H9 (cell line): ENCODE measurements around the gene RRAS. TPM values are rescaled to one million over a fixed set of nuclear protein-coding genes. Genes with fewer than 3 reads are reported as not detected.

ENCODE experiments used
- DNase-seq: peaks from one replicate; pipeline ENCODE4 v3.0.0-alpha.2; 2017
- H2AFZ ChIP-seq: one replicate; pipeline ENCODE4 v1.6.1; 2013; ENCODE audit warnings: mild to moderate bottlenecking, low read length, control low read depth, moderate library complexity
- H2AK5ac ChIP-seq: 2 replicates; pipeline ENCODE4 v1.6.1; 2013; ENCODE audit warnings: low read length, control low read depth, mixed read lengths; ENCODE audit not compliant: insufficient read length
- H2BK120ac ChIP-seq: one replicate; pipeline ENCODE4 v1.6.1; 2013; ENCODE audit warnings: low read depth, mild to moderate bottlenecking, low read length, control low read depth, inconsistent platforms; ENCODE audit not compliant: poor library complexity, severe bottlenecking
- H2BK12ac ChIP-seq: 2 replicates; pipeline ENCODE4 v1.6.1; 2013; ENCODE audit warnings: low read length, control low read depth, mixed read lengths, low read depth; ENCODE audit not compliant: insufficient read length
- H2BK15ac ChIP-seq: 2 replicates; pipeline ENCODE4 v1.6.1; 2013; ENCODE audit warnings: low read depth, low read length, control low read depth
- H2BK20ac ChIP-seq: one replicate; pipeline ENCODE4 v1.6.1; 2013; ENCODE audit warnings: low read depth, mild to moderate bottlenecking, low read length, control low read depth, inconsistent platforms; ENCODE audit not compliant: poor library complexity, severe bottlenecking
- H2BK5ac ChIP-seq: 2 replicates; pipeline ENCODE4 v1.6.1; 2013; ENCODE audit warnings: low read length, control low read depth, mixed read lengths; ENCODE audit not compliant: insufficient read length
- H3K14ac ChIP-seq: 2 replicates; pipeline ENCODE4 v1.6.1; 2013; ENCODE audit warnings: low read length, control low read depth; ENCODE audit not compliant: insufficient read depth
- H3K18ac ChIP-seq: 2 replicates; pipeline ENCODE4 v1.6.1; 2013; ENCODE audit warnings: low read depth, mild to moderate bottlenecking, mixed read lengths, low read length, control low read depth; ENCODE audit not compliant: insufficient read length
- H3K23ac ChIP-seq: 2 replicates; pipeline ENCODE4 v1.6.1; 2013; ENCODE audit warnings: low read length, control low read depth, mixed read lengths, low read depth; ENCODE audit not compliant: insufficient read length
- H3K23me2 ChIP-seq: 2 replicates; pipeline ENCODE4 v1.6.1; 2013; ENCODE audit warnings: low read depth, mild to moderate bottlenecking, mixed read lengths, low read length, control low read depth; ENCODE audit not compliant: insufficient read length, poor library complexity, severe bottlenecking
- H3K27ac ChIP-seq: 2 replicates; pipeline ENCODE4 v1.5.1; 2013; ENCODE audit warnings: low read length, control low read depth, mixed read lengths, low read depth; ENCODE audit not compliant: insufficient read length
- H3K27me3 ChIP-seq: 2 replicates; pipeline ENCODE4 v1.6.1; 2013; ENCODE audit warnings: low read length, control low read depth, inconsistent platforms; ENCODE audit not compliant: insufficient read depth
- H3K4ac ChIP-seq: 2 replicates; pipeline ENCODE4 v1.6.1; 2013; ENCODE audit warnings: low read depth, mild to moderate bottlenecking, control low read depth, inconsistent platforms, low read length, moderate library complexity
- H3K4me1 ChIP-seq: 2 replicates; pipeline ENCODE4 v1.6.1; 2013; ENCODE audit warnings: low read length, control low read depth, inconsistent platforms; ENCODE audit not compliant: insufficient read depth
- H3K4me2 ChIP-seq: 2 replicates; pipeline ENCODE4 v1.6.1; 2013; ENCODE audit warnings: low read length, control low read depth, mixed read lengths; ENCODE audit not compliant: insufficient read length, insufficient read depth
- H3K56ac ChIP-seq: 2 replicates; pipeline ENCODE4 v1.6.1; 2013; ENCODE audit warnings: low read depth, mild to moderate bottlenecking, mixed read lengths, low read length, control low read depth; ENCODE audit not compliant: insufficient read length
- H3K79me1 ChIP-seq: 2 replicates; pipeline ENCODE4 v1.6.1; 2013; ENCODE audit warnings: low read depth, mild to moderate bottlenecking, moderate library complexity, low read length, control low read depth, inconsistent platforms; ENCODE audit not compliant: insufficient read depth, poor library complexity, severe bottlenecking
- H3K79me2 ChIP-seq: 2 replicates; pipeline ENCODE4 v1.6.1; 2013; ENCODE audit warnings: low read length, control low read depth, inconsistent platforms; ENCODE audit not compliant: insufficient read depth
- H3K9ac ChIP-seq: 2 replicates; pipeline ENCODE4 v1.6.1; 2013; ENCODE audit warnings: low read length, control low read depth, mixed read lengths; ENCODE audit not compliant: insufficient read length; ENCODE audit errors: extremely low read depth
- H3K9me3 ChIP-seq: one replicate; pipeline ENCODE4 v1.6.1; 2013; ENCODE audit warnings: low read depth, low read length, inconsistent platforms; ENCODE audit not compliant: control insufficient read depth
- H3T11ph ChIP-seq: one replicate; pipeline ENCODE4 v1.6.1; 2013; ENCODE audit warnings: mild to moderate bottlenecking, low read length, control low read depth, inconsistent platforms
- H4K20me1 ChIP-seq: one replicate; pipeline ENCODE4 v1.6.1; 2013; ENCODE audit not compliant: control insufficient read depth, insufficient read length, insufficient read depth
- H4K5ac ChIP-seq: 2 replicates; pipeline ENCODE4 v1.6.1; 2013; ENCODE audit warnings: low read depth, mild to moderate bottlenecking, mixed read lengths, low read length, control low read depth; ENCODE audit not compliant: insufficient read length
- H4K8ac ChIP-seq: replicated peaks from 2 replicates; pipeline ENCODE4 v1.6.1; 2013; ENCODE audit warnings: low read length, control low read depth, mixed read lengths, low read depth; ENCODE audit not compliant: insufficient read length
- H4K91ac ChIP-seq: 2 replicates; pipeline ENCODE4 v1.6.1; 2013; ENCODE audit warnings: low read depth, mild to moderate bottlenecking, moderate library complexity, mixed read lengths, low read length, control low read depth; ENCODE audit not compliant: insufficient read length
- H3K27ac Mint-ChIP-seq, 3 experiments: 2 replicates in 2 of 3; 3 replicates in 1 of 3; pipeline ENCODE4 v1.8.0; 2020 to 2021; ENCODE audit warnings: mixed read lengths in 3 of 3, mild to moderate bottlenecking in 1 of 3, moderate library complexity in 1 of 3
- H3K27me3 Mint-ChIP-seq: 2 replicates; pipeline ENCODE4 v1.8.0; 2021; ENCODE audit warnings: low read depth, mild to moderate bottlenecking, moderate library complexity, mixed read lengths
- H3K36me3 Mint-ChIP-seq, 3 experiments: 2 replicates in 2 of 3; 3 replicates in 1 of 3; pipeline ENCODE4 v1.8.0; 2020 to 2021; ENCODE audit warnings: low read depth in 3 of 3, mixed read lengths in 3 of 3; ENCODE audit not compliant: insufficient read depth in 1 of 3
- H3K4me1 Mint-ChIP-seq, 2 experiments: 2 replicates each; pipeline ENCODE4 v1.8.0; 2020; ENCODE audit warnings: mixed read lengths in 2 of 2
- H3K4me3 Mint-ChIP-seq, 2 experiments: 2 replicates in 1 of 2; 3 replicates in 1 of 2; pipeline ENCODE4 v1.8.0; 2020 to 2021; ENCODE audit warnings: mild to moderate bottlenecking in 2 of 2, mixed read lengths in 2 of 2, moderate library complexity in 1 of 2
- H3K9me3 Mint-ChIP-seq, 2 experiments: 2 replicates in 1 of 2; 3 replicates in 1 of 2; pipeline ENCODE4 v1.8.0; 2020; ENCODE audit warnings: mild to moderate bottlenecking in 2 of 2, mixed read lengths in 2 of 2, moderate library complexity in 1 of 2
- CTCF ChIP-seq: fragments of 200-600 bp; sonication (generic); conservative IDR thresholded peaks from 3 replicates; pipeline ENCODE4 v1.8.0; 2021; ENCODE audit warnings: antibody characterized with exemption, mild to moderate bottlenecking
- WGBS: extraction: QIAGEN DNeasy Blood & Tissue Kit; methylation state at CpG from one replicate; pipeline ENCODE4 v1.1.7; 2013; ENCODE audit warnings: missing lambda C conversion rate, low lambda C conversion rate, mixed read lengths; ENCODE audit not compliant: insufficient read length; ENCODE audit errors: extremely low coverage; 5-methylcytosine and 5-hydroxymethylcytosine counted together
- total RNA-seq: library from RNA; stranded (reverse); gene quantifications from 2 replicates; pipeline ENCODE4 v1.2.1, GENCODE V29; 2021

RRAS gene
- total RNA-seq, 1 experiment from 2014 or later: 9.9 TPM

DNA sequence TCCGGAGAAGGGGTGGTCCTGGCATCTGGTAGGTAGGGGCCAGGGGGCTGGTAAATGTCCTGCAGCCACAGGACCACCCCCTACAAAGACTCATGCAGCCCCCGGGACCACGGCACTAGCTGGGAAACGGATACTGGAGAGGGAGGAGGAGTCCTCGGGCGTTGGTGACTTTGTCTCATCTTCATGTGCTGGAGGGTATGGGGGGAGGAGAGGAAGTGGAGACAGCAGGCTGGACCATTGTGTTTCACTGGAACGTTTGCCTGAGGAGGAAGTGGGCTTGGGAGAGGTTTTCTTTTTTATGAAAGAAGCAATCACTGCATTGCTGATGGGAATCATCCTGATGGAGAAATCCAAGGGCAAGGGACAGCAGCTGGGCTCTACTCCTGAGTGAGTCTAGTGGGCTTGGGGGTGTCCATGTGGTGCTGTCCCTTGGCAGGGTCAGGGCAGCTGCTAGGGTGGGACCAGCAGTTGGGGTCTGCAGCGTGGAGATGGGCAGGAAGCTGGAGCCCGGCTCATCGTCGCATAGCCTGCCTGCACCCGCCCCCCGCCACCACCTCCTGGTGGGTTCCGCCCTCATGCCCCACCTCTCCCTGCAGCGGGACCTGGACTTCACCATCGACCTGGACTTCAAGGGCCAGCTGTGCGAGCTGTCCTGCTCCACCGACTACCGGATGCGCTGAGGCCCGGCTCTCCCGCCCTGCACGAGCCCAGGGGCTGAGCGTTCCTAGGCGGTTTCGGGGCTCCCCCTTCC is 47.8 kb upstream of the RRAS start:
- H2AFZ ChIP-seq: no peak overlapping the region
- no peak overlapping the region for H3K56ac ChIP-seq
- no peak overlapping the region for H2BK20ac ChIP-seq
- H2BK12ac ChIP-seq: no peak overlapping the region
- H3K18ac ChIP-seq: no peak overlapping the region
- no peak overlapping the region for H2BK5ac ChIP-seq
- no peak overlapping the region for H2BK120ac ChIP-seq
- Mint-ChIP-seq H3K4me3 (peak overlapping the region in 1 of 2 experiments; percentile 14; a peak in 1 of 5 replicates), H3K36me3 (peaks cover 30 to 60% (median 49%) of the 10 kb centered on the region in 3 experiments), H3K4me1 (peaks cover 26 to 57% of the 10 kb centered on the region in 2 experiments), H3K27me3 (no peaks in the 10 kb centered on the region; the same call in 1 of the 2 replicates), H3K27ac (peak overlapping the region in 1 of 3 experiments; percentile 88; a peak in 3 of 7 replicates), H3K9me3 (peaks cover 0 to 3% of the 10 kb centered on the region in 2 experiments; a peak in 2 of 5 replicates)
- H3K4ac ChIP-seq: no peak overlapping the region
- H3K79me1 ChIP-seq: no peaks in the 10 kb centered on the region
- H4K91ac ChIP-seq: no peak overlapping the region
- no peak overlapping the region for H4K5ac ChIP-seq
- no peaks in the 10 kb centered on the region for H3K9me3 ChIP-seq
- H3K27me3 ChIP-seq: no peaks in the 10 kb centered on the region
- no CpG with 5 or more reads among the region's 26 CpGs for WGBS
- no peak overlapping the region for H2AK5ac ChIP-seq
- H3K4me1 ChIP-seq: peaks cover 10% of the 10 kb centered on the region; the same call in 1 of the 2 replicates
- no peak overlapping the region for H2BK15ac ChIP-seq
- H3K27ac ChIP-seq: no peak overlapping the region
- H4K8ac ChIP-seq: no peak overlapping the region
- H3K23ac ChIP-seq: no peak overlapping the region
- H3T11ph ChIP-seq: no peak overlapping the region
- H3K79me2 ChIP-seq: no peaks in the 10 kb centered on the region
- TF ChIP-seq CTCF: no peak
- no peak overlapping the region for H3K4me2 ChIP-seq
- H3K9ac ChIP-seq: no peak overlapping the region
- no peaks in the 10 kb centered on the region for H4K20me1 ChIP-seq
- no peak overlapping the region for H3K14ac ChIP-seq
- peaks cover 19% of the 10 kb centered on the region for H3K23me2 ChIP-seq
- DNase-seq: no peak
